ENCODE measurements around the gene KDM6A. TPM values are rescaled to one million over a fixed set of nuclear protein-coding genes. Genes with fewer than 3 reads are reported as not detected.

KDM6A gene
- total and polyA plus RNA-seq, 9 of the 15 experiments (the other 6 are each of a cell fraction or from before 2014, with no cell fraction given) = 8.4 to 34.3 (median 22.9) TPM

- FAIRE-seq (no peak), ATAC-seq (no peak), DNase-seq (ENCODE audit: extremely low read depth in 1 of 4, low spot score in 3 of 4) (no peak)
- H3K79me2 ChIP-seq (ENCODE audit: control insufficient read depth, insufficient read depth, low read length) = no peaks in the 10 kb centered on the region
- no peak overlapping the region for H3K4me3 ChIP-seq
- no peaks in the 10 kb centered on the region for H3K27me3 ChIP-seq (ENCODE audit: control insufficient read depth in 2 of 2, insufficient read depth in 2 of 2, low read length in 2 of 2)
- H3K9me3 ChIP-seq (replicated peaks; ENCODE audit: control insufficient read depth, insufficient read depth, low read depth, low read length) = no peaks in the 10 kb centered on the region
- H3K9me1 ChIP-seq (ENCODE audit: control insufficient read depth, insufficient read depth, low read length) = no peaks in the 10 kb centered on the region
- H3K27ac ChIP-seq (ENCODE audit: extremely low read depth, low read depth, low read length) = no peak overlapping the region
- ChIA-PET POLR2A (no interaction called here), CTCF (ENCODE audit: low intra/inter-chr PET ratio) (no interaction called here)
- no peak overlapping the region for H3K9ac ChIP-seq (ENCODE audit: insufficient read depth in 1 of 2, low read depth in 2 of 2, low read length in 2 of 2)
- peaks cover 0 to 7% of the 10 kb centered on the region in 2 experiments; a peak in 1 of 5 replicates for H3K4me1 ChIP-seq (replicated peaks in 1 of 2; ENCODE audit: control insufficient read depth in 2 of 2, insufficient read depth in 2 of 2, low read length in 2 of 2)
- no peak overlapping the region for H3K4me2 ChIP-seq (ENCODE audit: insufficient read depth, low read length)
- H3K36me3 ChIP-seq (ENCODE audit: control insufficient read depth, insufficient read depth, low read length) = peaks cover 46% of the 10 kb centered on the region
- intact Hi-C loops (cut with micrococcal nuclease) (no loop called here), in situ Hi-C loops (cut with MboI) (no loop called here)
- WGBS (ENCODE audit: insufficient coverage, low coverage, missing lambda C conversion rate) = 96% methylated on average over 3 of the region's 3 CpGs
- no peak for TF ChIP-seq HMGN3 (IDR thresholded peaks at IDR 0.05; ENCODE audit: borderline replicate concordance, extremely low read depth, insufficient read length, low read depth, low read length)
- no peak for TF ChIP-seq ZNF77 (CRISPR knock-in tag; IDR thresholded peaks at IDR 0.05)
- TF ChIP-seq PPARD (CRISPR knock-in tag; IDR thresholded peaks at IDR 0.05) = no peak
- TF ChIP-seq BRCA1 (IDR thresholded peaks at IDR 0.05) = no peak
- no peak for TF ChIP-seq BRCA1 (CRISPR knock-in tag; IDR thresholded peaks at IDR 0.05)
- TF ChIP-seq RCOR1 (IDR thresholded peaks at IDR 0.05; ENCODE audit: borderline replicate concordance in 1 of 2, low read depth in 2 of 2, low read length in 2 of 2) = no peak
- TF ChIP-seq SAFB2 (IDR thresholded peaks at IDR 0.05; ENCODE audit: borderline replicate concordance, low read depth, low read length, severe bottlenecking) = no peak
- no peak for TF ChIP-seq ZNF518B (CRISPR knock-in tag; IDR thresholded peaks at IDR 0.05)
- no peak for TF ChIP-seq ZFP1 (CRISPR knock-in tag; IDR thresholded peaks at IDR 0.05)
- TF ChIP-seq MIER1 (IDR thresholded peaks at IDR 0.05; ENCODE audit: low read depth) = no peak
- TF ChIP-seq SMARCB1 (IDR thresholded peaks at IDR 0.05; ENCODE audit: insufficient read length, low read depth) = no peak
- TF ChIP-seq CC2D1A (IDR thresholded peaks at IDR 0.05) = no peak
- no peak for TF ChIP-seq HLTF (IDR thresholded peaks at IDR 0.05)
- TF ChIP-seq ZBTB11 (CRISPR knock-in tag; IDR thresholded peaks at IDR 0.05) = no peak
- H2AFZ ChIP-seq (ENCODE audit: low read depth, low read length) = no peak overlapping the region
- BruUV-seq (replicated peaks) = no TSS peak
- no peaks in the 10 kb centered on the region for H4K20me1 ChIP-seq (replicated peaks; ENCODE audit: control insufficient read depth, insufficient read depth, low read length)
Observed at GRCh38 chrX:45110494-45110893, 237.5 kb downstream of the KDM6A start.
